ENCODE data around the gene RDH16. TPM values are rescaled to one million over a fixed set of nuclear protein-coding genes. Genes with fewer than 3 reads are reported as not detected.

RDH16 gene
- polyA plus RNA-seq: under 1 TPM in 2 of 3 donors, not detected in 1; 0.12 to 0.21 TPM

GRCh38 chr12:56957229-56958052 lies at the start of gene RDH16:
TSS of gene RDH16 (minus strand) at chr12:56957608. CDS start at chr12:56957462, 146 bp downstream.
- 87 to 95% (median 92%) methylated on average over 10 of the region's 10 CpGs for WGBS, 3 donors

GRCh38 chr12:57006809-57007475 lies 49.5 kb upstream of the RDH16 start:
- H3K27ac ChIP-seq (ENCODE audit: low read depth, low read length): no peak overlapping the region
- WGBS, 3 donors: 48 to 63% (median 51%) methylated on average over 10 of the region's 10 CpGs

More at GRCh38 chr12:56957229-56958052, at the start of gene RDH16:
- H3K27ac ChIP-seq (ENCODE audit: low read depth, low read length): no peak within 1 kb of the TSS

- H3K27ac ChIP-seq (ENCODE audit: low read depth, low read length): no peak within 1 kb of the TSS
- WGBS, 3 donors: 0 to 1% (median 0%) methylated on average over 38 to 93 of the region's 94 CpGs
Measured at GRCh38 chr12:57005980-57006808, 48.8 kb upstream of the RDH16 start, which contains the start of gene ZBTB39. TSS of gene ZBTB39 (minus strand) at chr12:57006546. CDS start at chr12:57004917, 1,629 bp downstream.

- WGBS, 3 donors: 83 to 88% (median 84%) methylated on average over 6 of the region's 6 CpGs
- no peak overlapping the region for H3K27ac ChIP-seq (ENCODE audit: low read depth, low read length)
Measured at GRCh38 chr12:57004651-57005050, 47.2 kb upstream of the RDH16 start.

- no peak overlapping the region for H3K27ac ChIP-seq (ENCODE audit: low read depth, low read length)
- WGBS, 3 donors: 92 to 94% (median 94%) methylated on average over 13 of the region's 13 CpGs
Measured at GRCh38 chr12:57003395-57003794, 46.0 kb upstream of the RDH16 start.

GRCh38 chr12:57001448-57001906 lies 44.1 kb upstream of the RDH16 start:
- H3K27ac ChIP-seq (ENCODE audit: low read depth, low read length): no peak overlapping the region
- WGBS, 3 donors: 30 to 38% (median 33%) methylated on average over 13 of the region's 13 CpGs

- H3K27ac ChIP-seq (ENCODE audit: low read depth, low read length): no peak overlapping the region
- 53 to 95% (median 76%) methylated on average over 1 of the region's 1 CpG for WGBS, 3 donors
Measured at GRCh38 chr12:57000393-57000792, 43.0 kb upstream of the RDH16 start.

GRCh38 chr12:56999456-56999855 lies 42.0 kb upstream of the RDH16 start:
- WGBS, 3 donors: 86 to 89% (median 89%) methylated on average over 4 of the region's 4 CpGs
- H3K27ac ChIP-seq (ENCODE audit: low read depth, low read length): no peak overlapping the region

- no peak overlapping the region for H3K27ac ChIP-seq (ENCODE audit: low read depth, low read length)
- 69 to 78% (median 69%) methylated on average over 4 of the region's 4 CpGs for WGBS, 3 donors
Measured at GRCh38 chr12:56998981-56999380, 41.6 kb upstream of the RDH16 start.

- 88 to 94% (median 89%) methylated on average over 6 of the region's 6 CpGs for WGBS, 3 donors
- no peak overlapping the region for H3K27ac ChIP-seq (ENCODE audit: low read depth, low read length)
Measured at GRCh38 chr12:56998316-56998715, 40.9 kb upstream of the RDH16 start.

GRCh38 chr12:56996793-56997545 lies 39.6 kb upstream of the RDH16 start:
- 65 to 71% (median 69%) methylated on average over 12 of the region's 12 CpGs for WGBS, 3 donors
- no peak overlapping the region for H3K27ac ChIP-seq (ENCODE audit: low read depth, low read length)

- no peak overlapping the region for H3K27ac ChIP-seq (ENCODE audit: low read depth, low read length)
- WGBS, 3 donors: 92 to 98% (median 93%) methylated on average over 7 to 11 of the region's 11 CpGs
Measured at GRCh38 chr12:56995930-56996496, 38.6 kb upstream of the RDH16 start.

GRCh38 chr12:56995201-56995929 lies 38.0 kb upstream of the RDH16 start:
- H3K27ac ChIP-seq (ENCODE audit: low read depth, low read length): no peak overlapping the region
- 88 to 95% (median 90%) methylated on average over 26 of the region's 26 CpGs for WGBS, 3 donors

- no peak overlapping the region for H3K27ac ChIP-seq (ENCODE audit: low read depth, low read length)
- 65 to 80% (median 75%) methylated on average over 10 of the region's 10 CpGs for WGBS, 3 donors
Measured at GRCh38 chr12:56994231-56994746, 36.9 kb upstream of the RDH16 start.

- no peak overlapping the region for H3K27ac ChIP-seq (ENCODE audit: low read depth, low read length)
- 58 to 71% (median 64%) methylated on average over 10 of the region's 10 CpGs for WGBS, 3 donors
Measured at GRCh38 chr12:56993346-56993745, 35.9 kb upstream of the RDH16 start.

- WGBS, 3 donors: 51 to 76% (median 56%) methylated on average over 8 of the region's 8 CpGs
- no peak overlapping the region for H3K27ac ChIP-seq (ENCODE audit: low read depth, low read length)
Measured at GRCh38 chr12:56991319-56992246, 34.2 kb upstream of the RDH16 start.

Measured in adipose tissue (tissue), 3 donors.